Endothelial cell (in vitro differentiated cells): ENCODE data around the gene SPACA4. TPM values are rescaled to one million over a fixed set of nuclear protein-coding genes. Genes with fewer than 3 reads are reported as not detected.

Experiments used
- DNase-seq: peaks from one replicate; pipeline ENCODE4 v3.0.0; 2021; ENCODE audit warnings: low spot score
- H3K27ac Mint-ChIP-seq: one replicate; pipeline ENCODE4 v1.8.0; 2021; ENCODE audit warnings: mixed read lengths, inconsistent platforms; ENCODE audit not compliant: unreplicated experiment
- H3K27me3 Mint-ChIP-seq: one replicate; pipeline ENCODE4 v1.8.0; 2021; ENCODE audit warnings: mild to moderate bottlenecking, moderate library complexity, mixed read lengths, inconsistent platforms; ENCODE audit not compliant: unreplicated experiment
- H3K36me3 Mint-ChIP-seq: one replicate; pipeline ENCODE4 v1.8.0; 2021; ENCODE audit warnings: mild to moderate bottlenecking, low read depth, mixed read lengths, inconsistent platforms; ENCODE audit not compliant: unreplicated experiment
- H3K4me1 Mint-ChIP-seq: one replicate; pipeline ENCODE4 v1.8.0; 2021; ENCODE audit warnings: mild to moderate bottlenecking, mixed read lengths, inconsistent platforms; ENCODE audit not compliant: unreplicated experiment
- H3K4me3 Mint-ChIP-seq: one replicate; pipeline ENCODE4 v1.8.0; 2021; ENCODE audit warnings: mild to moderate bottlenecking, mixed read lengths, inconsistent platforms; ENCODE audit not compliant: unreplicated experiment
- H3K9me3 Mint-ChIP-seq: one replicate; pipeline ENCODE4 v1.8.0; 2021; ENCODE audit warnings: mixed read lengths, inconsistent platforms; ENCODE audit not compliant: unreplicated experiment
- total RNA-seq: library from RNA; stranded (reverse); fragmentation: NEBNext Ultra II Directional; extraction: Animal tissue kit (Norgen Biotek cat#: 25700); gene quantifications from one replicate; pipeline ENCODE4 v1.2.1, GENCODE V29; 2021; ENCODE audit not compliant: unreplicated experiment
- TF ChIP-seq, protein P1 (sequence below): fragments of 200-600 bp; sonication (generic); IDR thresholded peaks from one replicate; pipeline ENCODE4 v1.5.0; 2021; ENCODE audit warnings: antibody characterized with exemption; ENCODE audit not compliant: unreplicated experiment

SPACA4 gene
- total RNA-seq, 1 donor from 2014 or later = not detected

DNA sequence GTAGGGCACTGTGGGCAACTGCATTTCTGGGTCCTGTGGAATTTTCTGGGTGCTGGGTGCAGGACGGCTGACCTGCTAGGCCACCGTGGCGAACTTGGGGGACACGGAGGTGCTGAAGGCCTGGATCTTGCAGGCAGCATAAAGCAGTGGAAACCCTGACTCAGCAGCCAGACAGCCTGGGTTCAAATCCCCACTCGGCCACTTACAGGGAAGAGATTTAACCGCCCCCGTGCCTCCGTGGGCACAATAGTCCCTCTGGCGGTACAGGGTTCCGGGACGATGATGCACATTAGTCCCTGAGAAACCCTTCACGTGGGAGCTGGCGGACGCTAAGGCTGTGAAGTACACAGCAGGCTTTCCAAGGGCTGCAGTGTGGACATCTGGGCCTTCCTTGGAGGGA is 5.3 kb downstream of the SPACA4 start:
- H3K27me3 Mint-ChIP-seq = peaks cover 12% of the 10 kb centered on the region

DNA sequence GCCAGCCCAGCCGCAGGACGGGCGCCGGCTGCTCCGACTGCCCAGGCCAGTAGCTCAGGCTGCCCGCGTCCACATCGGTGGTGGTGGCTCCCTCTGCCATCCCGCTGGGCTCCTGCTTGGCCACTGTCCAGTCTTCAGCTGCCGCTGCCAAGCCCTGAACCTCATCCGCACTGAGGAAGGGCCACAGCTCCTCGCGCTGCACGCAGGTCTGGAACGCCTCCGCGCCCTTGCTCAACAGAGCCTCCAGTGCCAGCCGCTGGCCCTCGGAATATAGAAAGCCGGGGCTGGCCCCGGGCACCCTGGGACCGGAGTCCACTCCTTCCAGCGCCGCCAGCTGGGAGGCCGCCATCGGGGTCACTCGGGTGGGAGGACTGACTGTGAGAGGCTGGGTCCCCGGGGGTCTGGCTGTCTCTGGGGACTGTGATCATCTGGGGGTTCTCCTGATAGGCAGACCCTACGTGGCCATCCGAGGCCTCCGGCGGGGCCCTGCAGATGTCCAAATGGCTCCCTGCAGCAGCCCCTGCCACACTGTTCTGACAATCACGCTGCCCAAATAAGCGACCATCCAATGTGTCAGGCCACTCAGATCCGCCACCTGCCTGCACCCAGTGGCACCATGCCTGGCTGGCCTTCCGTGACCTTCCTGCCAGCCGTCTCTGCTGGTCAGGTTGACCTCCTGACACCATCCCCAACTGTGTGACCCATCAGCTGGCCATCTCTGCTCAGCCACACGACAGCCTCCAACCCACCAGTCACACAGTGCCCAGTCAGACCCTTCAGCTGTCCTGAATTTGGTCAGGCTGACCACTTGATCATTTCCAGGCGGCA is 6.7 kb downstream of the SPACA4 start:
- no peaks in the 10 kb centered on the region for H3K9me3 Mint-ChIP-seq
- H3K36me3 Mint-ChIP-seq = peaks cover 26% of the 10 kb centered on the region
- H3K27ac Mint-ChIP-seq = peak overlapping the region; percentile 82
- H3K4me1 Mint-ChIP-seq = peaks cover 22% of the 10 kb centered on the region
- no peak overlapping the region for H3K4me3 Mint-ChIP-seq
- TF ChIP-seq, protein P1, sequence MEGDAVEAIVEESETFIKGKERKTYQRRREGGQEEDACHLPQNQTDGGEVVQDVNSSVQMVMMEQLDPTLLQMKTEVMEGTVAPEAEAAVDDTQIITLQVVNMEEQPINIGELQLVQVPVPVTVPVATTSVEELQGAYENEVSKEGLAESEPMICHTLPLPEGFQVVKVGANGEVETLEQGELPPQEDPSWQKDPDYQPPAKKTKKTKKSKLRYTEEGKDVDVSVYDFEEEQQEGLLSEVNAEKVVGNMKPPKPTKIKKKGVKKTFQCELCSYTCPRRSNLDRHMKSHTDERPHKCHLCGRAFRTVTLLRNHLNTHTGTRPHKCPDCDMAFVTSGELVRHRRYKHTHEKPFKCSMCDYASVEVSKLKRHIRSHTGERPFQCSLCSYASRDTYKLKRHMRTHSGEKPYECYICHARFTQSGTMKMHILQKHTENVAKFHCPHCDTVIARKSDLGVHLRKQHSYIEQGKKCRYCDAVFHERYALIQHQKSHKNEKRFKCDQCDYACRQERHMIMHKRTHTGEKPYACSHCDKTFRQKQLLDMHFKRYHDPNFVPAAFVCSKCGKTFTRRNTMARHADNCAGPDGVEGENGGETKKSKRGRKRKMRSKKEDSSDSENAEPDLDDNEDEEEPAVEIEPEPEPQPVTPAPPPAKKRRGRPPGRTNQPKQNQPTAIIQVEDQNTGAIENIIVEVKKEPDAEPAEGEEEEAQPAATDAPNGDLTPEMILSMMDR = no peak
- H3K27me3 Mint-ChIP-seq = peaks cover 12% of the 10 kb centered on the region
- no peak for DNase-seq

More for the DNA sequence above, 5.3 kb downstream of the SPACA4 start:
- H3K36me3 Mint-ChIP-seq = peaks cover 21% of the 10 kb centered on the region
- no peak for DNase-seq
- peaks cover 13% of the 10 kb centered on the region for H3K4me1 Mint-ChIP-seq
- no peaks in the 10 kb centered on the region for H3K9me3 Mint-ChIP-seq
- H3K27ac Mint-ChIP-seq = no peak overlapping the region
- H3K4me3 Mint-ChIP-seq = no peak overlapping the region
- TF ChIP-seq, protein P1 = no peak

DNA sequence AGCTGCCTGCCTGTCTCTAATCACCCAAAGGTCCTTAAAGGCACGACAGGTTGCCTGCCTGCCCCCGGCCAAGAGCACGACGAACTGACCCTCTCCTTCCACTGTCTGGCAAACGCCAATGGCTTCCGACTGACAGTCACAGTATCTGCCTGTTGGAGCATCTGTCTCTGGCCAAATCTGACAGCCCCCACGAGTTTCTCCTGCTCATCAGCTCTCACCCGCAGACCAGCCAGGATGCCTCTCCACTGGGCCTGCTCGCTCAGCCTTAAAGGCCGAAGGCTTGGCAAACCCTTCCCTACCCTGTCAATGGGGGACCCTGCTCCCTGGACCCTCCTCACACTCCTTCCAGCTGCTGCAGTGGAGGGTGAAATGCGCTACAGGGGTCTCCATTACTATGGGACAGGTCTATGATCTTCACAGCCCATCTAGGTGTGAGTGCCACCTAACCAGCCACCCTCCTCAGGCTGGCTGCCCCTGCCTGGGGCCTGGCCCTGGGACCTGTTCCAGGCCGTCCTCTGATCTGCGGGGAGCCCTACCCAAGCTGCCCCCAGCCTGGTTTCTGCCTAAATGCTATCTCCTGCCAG is 7.4 kb downstream of the SPACA4 start:
- Mint-ChIP-seq H3K27ac (peak overlapping the region; percentile 82), H3K4me3 (no peak overlapping the region), H3K9me3 (no peaks in the 10 kb centered on the region), H3K4me1 (peaks cover 28% of the 10 kb centered on the region), H3K36me3 (peaks cover 30% of the 10 kb centered on the region), H3K27me3 (peaks cover 14% of the 10 kb centered on the region)
- TF ChIP-seq, protein P1 = no peak
- DNase-seq = no peak

DNA sequence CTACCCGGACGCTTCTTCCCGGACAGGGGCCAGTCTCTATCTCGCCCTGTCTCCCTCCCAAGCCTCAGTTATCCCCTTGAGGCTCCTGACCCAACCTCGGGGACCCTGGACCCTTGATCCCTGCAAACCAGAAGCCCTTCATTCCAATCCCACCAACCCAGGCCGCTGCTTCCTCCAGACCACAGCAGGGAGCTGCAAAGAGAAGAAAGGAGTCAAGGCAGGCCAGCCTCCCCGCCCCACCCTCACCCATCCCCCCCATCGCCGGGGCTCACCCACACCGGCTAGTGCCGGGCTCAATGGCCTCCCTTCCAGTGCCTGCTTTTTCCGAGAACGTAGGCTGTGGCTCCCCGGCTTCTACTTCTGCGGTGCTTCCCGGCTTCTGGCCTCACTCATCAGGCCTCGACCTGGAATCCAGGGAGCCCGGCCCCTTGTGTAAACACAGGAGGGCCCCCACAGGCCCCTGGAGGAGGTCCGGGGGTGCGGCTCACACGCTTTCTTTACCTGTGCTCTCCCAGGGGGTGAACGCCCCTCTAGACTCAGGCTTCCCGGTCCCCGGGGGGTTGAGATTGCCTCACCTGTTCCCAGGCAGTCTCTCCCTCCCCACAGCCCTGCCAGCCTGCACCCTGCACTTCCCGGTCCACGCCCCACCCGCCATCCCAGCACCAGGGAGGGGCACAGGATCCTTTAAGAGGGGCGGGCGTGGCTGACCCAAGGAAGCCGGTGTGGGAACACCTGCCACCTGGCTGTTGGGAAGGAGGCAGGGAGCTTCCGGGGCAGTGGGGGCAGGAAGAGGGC is 8.1 kb downstream of the SPACA4 start, which contains the start of gene FAM83E:
Gene FAM83E (minus strand): TSS at position 641 of the 795 bp plus-strand sequence. CDS start 1,704 bp downstream, outside the sequence.
- Mint-ChIP-seq H3K4me1 (peaks cover 28% of the 10 kb centered on the region), H3K27ac (peak within 1 kb of the TSS; percentile 82), H3K36me3 (peaks cover 30% of the 10 kb centered on the region), H3K27me3 (peaks cover 15% of the 10 kb centered on the region), H3K9me3 (no peaks in the 10 kb centered on the region), H3K4me3 (peak within 1 kb of the TSS; percentile 47)
- no peak for DNase-seq
- TF ChIP-seq, protein P1 = no peak
